Fibroblast of skin of back (primary cell): Measurements from ENCODE around the gene ACOT11.

ENCODE experiments used
- DNase-seq: peaks from one replicate; pipeline ENCODE4 v3.0.0-alpha.2; 2013

ACOT11 gene

DNA sequence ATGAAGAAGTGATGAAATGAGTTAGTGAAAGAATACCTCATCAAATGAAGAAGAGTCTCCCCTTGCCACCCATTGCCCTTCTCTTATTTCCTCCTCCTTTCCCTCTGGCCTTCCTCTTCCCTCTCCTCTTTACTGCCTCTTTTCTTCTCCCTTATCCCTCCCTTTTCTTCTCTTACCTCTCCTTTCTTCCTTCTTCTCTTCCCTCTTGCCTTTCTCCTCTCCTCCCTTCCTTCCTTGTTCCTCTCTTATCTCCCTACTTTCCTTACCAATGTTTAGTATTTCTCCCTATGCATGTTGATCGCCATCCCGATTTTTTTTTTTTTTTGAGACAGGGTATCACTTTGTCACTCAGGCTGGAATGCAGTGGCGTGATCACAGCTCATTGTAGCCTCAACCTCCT is 102.4 kb downstream of the ACOT11 start:
- DNase-seq, result no peak

DNA sequence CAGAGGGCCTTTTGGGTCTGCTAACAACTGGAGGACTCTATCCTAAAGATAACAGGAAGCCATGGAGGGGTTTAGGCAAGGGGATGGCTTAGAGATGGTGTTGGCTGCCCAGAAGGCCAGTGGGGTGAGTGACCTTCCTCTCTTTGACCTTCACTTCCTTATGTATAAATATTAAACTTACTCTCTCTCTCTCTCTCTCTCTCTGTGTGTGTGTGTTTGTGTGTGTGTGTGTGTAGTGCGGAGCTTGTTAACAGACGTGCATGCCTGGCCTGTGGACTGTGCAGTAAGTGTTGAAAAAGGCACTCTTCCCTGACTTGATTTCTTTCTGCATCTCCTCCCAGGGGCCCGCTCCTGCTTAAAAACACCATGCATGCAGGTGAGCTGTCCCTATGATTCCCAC is 103.6 kb downstream of the ACOT11 start:
- no peak for DNase-seq

DNA sequence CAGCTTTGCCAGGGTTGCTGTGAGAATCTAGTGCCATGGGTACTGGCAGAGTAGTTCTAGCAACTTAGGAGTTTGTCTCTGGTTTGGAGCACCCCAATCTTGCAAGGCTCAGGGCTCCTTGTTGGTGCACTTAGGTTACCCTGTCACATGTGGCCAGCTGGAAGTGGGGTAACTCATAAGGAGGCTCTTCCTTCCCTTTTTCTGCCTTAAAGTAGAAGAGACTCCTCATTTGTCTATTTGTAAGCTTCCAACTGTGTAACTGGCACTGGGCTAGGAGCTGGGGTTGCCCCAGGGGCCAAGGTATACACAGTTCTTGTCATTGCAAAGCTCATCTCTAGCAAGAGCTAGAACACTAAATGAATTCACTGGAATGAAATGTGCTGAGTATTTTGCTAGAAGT is 104.1 kb downstream of the ACOT11 start:
- no peak for DNase-seq

DNA sequence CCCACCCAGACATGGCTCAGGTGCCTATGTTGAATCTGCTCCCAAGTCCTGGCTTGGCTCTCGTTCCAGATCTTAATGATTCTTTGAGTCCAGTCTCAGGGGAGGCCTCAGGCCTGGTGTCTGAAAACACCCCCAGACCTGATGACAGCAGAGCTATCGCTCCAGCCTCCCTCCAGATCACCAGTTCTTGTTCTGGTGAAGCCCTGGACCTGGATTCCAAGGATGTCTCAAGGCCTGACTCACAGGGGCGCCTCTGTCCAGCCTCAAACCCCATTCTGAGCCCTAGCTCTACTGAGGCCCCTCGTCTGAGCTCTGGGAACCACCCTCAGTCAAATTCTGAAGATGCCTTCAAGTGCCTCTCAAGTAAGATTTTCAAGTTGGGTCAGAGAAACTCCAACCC is 105.0 kb downstream of the ACOT11 start:
- DNase-seq, result peak; percentile 27

DNA sequence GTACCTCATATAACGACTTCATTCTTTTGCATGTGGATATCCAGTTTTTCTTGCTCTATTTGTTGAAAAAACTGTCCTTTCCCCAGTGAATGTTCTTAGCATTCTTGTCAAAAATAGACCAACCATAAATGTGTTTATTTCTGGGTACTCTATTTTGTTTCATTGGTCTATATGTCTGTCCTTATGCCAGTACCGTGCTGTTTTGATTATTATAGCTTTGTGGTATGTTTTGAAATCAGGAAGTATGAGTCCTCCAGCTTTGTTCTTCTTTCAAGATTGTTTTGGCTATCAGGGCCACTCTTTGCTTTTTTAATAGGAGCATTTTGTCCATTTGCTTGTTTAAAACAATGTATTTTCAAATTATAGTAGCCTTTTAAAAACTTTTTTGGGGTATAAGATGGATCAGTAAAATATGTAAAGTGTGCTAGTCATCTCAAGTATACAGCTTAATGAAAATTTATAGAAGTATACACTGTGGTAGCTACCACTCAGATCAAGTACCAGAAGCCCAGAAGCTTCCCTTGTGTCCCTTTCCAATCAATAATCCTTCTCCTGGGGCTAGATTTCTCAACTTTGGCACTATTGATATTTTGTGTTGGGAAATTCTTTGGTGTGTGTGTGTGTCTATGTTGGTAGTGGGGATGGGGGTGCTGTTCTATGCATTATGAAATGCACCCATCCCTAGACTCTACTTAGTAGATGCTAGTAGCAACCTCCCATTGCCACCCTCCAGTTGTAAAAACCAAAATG is 110.3 kb downstream of the ACOT11 start:
- DNase-seq, result no peak
